NCI-H2196 (cell line): ENCODE results near the gene BDH2.

Source experiments
- DNase-seq: peaks from one replicate; lab custom pipeline; 2025; ENCODE audit not compliant: unreplicated experiment; lab: John Stamatoyannopoulos, UW

BDH2 gene

DNA sequence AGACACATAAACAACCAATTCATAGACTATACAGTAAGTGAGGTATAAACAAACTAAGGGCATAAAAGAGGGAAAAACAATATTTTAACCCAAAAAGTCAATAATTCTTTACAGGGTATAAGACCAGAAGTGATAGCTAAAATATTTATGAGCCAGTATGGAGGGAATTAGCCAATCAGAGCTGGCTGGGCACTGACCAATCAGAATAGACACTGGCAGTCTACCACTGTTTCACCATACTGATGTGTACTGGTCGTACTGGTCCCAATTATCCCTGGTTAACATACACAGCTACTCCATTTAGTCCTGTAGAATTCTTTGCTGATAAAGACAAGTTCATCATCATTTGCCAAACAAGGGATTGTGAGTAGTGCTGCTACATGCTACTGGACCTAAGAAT, 70.3 kb downstream of the BDH2 start:
- no peak for DNase-seq
